ENCODE data around the gene RASGRF2.

Gene RASGRF2

GRCh38 chr5:80936881-80937280 lies 23.3 kb upstream of the RASGRF2 start:
- no peak for TF ChIP-seq REST (IDR thresholded peaks at IDR 0.05; ENCODE audit: low read depth)

- no peak for TF ChIP-seq FOXM1 (IDR thresholded peaks at IDR 0.05; ENCODE audit: borderline replicate concordance, low read depth)
- TF ChIP-seq CEBPB (IDR thresholded peaks at IDR 0.05), result no peak
- TF ChIP-seq TAF1 (IDR thresholded peaks at IDR 0.05; ENCODE audit: low read depth), result no peak
- no peak for TF ChIP-seq TEAD4 (IDR thresholded peaks at IDR 0.05)
- TF ChIP-seq NFIC (IDR thresholded peaks at IDR 0.05), result no peak
These were observed 22.4 kb upstream of the RASGRF2 start for GRCh38 chr5:80937584-80938356.

- TF ChIP-seq EP300 (IDR thresholded peaks at IDR 0.05; ENCODE audit: borderline replicate concordance) (no peak), MAX (IDR thresholded peaks at IDR 0.05) (no peak), TCF12 (IDR thresholded peaks at IDR 0.05; ENCODE audit: low read depth) (no peak), CREB1 (IDR thresholded peaks at IDR 0.05; ENCODE audit: low read depth) (no peak), CEBPB (IDR thresholded peaks at IDR 0.05) (no peak), EGR1 (IDR thresholded peaks at IDR 0.05) (no peak), NFIC (IDR thresholded peaks at IDR 0.05) (no peak), REST (IDR thresholded peaks at IDR 0.05; ENCODE audit: low read depth) (no peak), TEAD4 (IDR thresholded peaks at IDR 0.05) (no peak), YY1 (IDR thresholded peaks at IDR 0.05; ENCODE audit: low read depth) (no peak), TAF1 (IDR thresholded peaks at IDR 0.05; ENCODE audit: low read depth) (no peak), ZBTB7A (IDR thresholded peaks at IDR 0.05; ENCODE audit: low read depth) (no peak), FOXM1 (IDR thresholded peaks at IDR 0.05; ENCODE audit: borderline replicate concordance, low read depth) (no peak), RAD21 (IDR thresholded peaks at IDR 0.05; ENCODE audit: low read depth) (no peak)
- TF ChIP-seq, protein P1, sequence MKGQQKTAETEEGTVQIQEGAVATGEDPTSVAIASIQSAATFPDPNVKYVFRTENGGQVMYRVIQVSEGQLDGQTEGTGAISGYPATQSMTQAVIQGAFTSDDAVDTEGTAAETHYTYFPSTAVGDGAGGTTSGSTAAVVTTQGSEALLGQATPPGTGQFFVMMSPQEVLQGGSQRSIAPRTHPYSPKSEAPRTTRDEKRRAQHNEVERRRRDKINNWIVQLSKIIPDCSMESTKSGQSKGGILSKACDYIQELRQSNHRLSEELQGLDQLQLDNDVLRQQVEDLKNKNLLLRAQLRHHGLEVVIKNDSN (IDR thresholded peaks at IDR 0.05), result no peak
These were observed 18.7 kb upstream of the RASGRF2 start for GRCh38 chr5:80941496-80941895.

GRCh38 chr5:80951366-80951765 lies 8.8 kb upstream of the RASGRF2 start:
- TF ChIP-seq CREB1 (IDR thresholded peaks at IDR 0.05; ENCODE audit: low read depth) (no peak), EGR1 (IDR thresholded peaks at IDR 0.05) (no peak), RAD21 (IDR thresholded peaks at IDR 0.05; ENCODE audit: low read depth) (no peak), NFIC (IDR thresholded peaks at IDR 0.05) (no peak), EP300 (IDR thresholded peaks at IDR 0.05; ENCODE audit: borderline replicate concordance) (no peak)

DNA sequence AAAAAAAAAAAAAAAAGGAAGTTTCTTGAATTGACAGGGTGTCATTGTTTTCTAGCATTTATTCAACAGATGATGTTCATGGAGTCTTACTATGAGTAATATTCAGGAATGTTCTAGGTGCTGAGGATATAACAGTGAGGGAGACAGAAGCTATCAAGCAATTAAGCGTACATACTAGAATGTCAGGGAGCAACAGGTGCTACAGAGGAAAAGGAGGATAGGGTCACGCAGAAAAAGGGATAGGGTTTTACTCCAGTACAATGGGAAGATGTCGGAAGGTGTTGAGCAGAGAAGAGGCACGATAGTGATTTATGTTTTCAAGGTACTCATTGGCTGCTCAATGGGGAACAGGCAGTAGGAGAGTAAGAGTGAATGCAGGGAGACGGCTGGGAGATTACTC lies 6.6 kb upstream of the RASGRF2 start:
- no peak for TF ChIP-seq YY1 (IDR thresholded peaks at IDR 0.05; ENCODE audit: low read depth)
- no peak for TF ChIP-seq ZBTB7A (IDR thresholded peaks at IDR 0.05; ENCODE audit: low read depth)
- no peak for TF ChIP-seq TAF1 (IDR thresholded peaks at IDR 0.05; ENCODE audit: low read depth)
- TF ChIP-seq NFIC (IDR thresholded peaks at IDR 0.05), result no peak
- no peak for TF ChIP-seq EGR1 (IDR thresholded peaks at IDR 0.05)
- TF ChIP-seq REST (IDR thresholded peaks at IDR 0.05; ENCODE audit: low read depth), result no peak
- TF ChIP-seq EP300 (IDR thresholded peaks at IDR 0.05; ENCODE audit: borderline replicate concordance), result no peak
- TF ChIP-seq CEBPB (IDR thresholded peaks at IDR 0.05), result no peak
- no peak for TF ChIP-seq CREB1 (IDR thresholded peaks at IDR 0.05; ENCODE audit: low read depth)
- no peak for TF ChIP-seq TEAD4 (IDR thresholded peaks at IDR 0.05)

Measured in Ishikawa (cell line).